ENCODE data around the gene PAN2.
"Not testable (repeated sequence)": the region's sequence is repeated elsewhere in the genome, so short reads cannot be mapped to it uniquely, and the experiment has no call there.

PAN2 gene

GRCh38 chr12:56339158-56339422 lies 5.3 kb upstream of the PAN2 start:
- FAIRE-seq, result no peak

GRCh38 chr12:56338308-56339157 lies 4.7 kb upstream of the PAN2 start, which contains the start of gene IL23A:
TSS of gene IL23A (plus strand) at chr12:56338884. CDS start at chr12:56339045, 161 bp downstream.
- no peak for FAIRE-seq

- no peak for FAIRE-seq
These were observed 4.0 kb upstream of the PAN2 start for GRCh38 chr12:56337753-56338251.

GRCh38 chr12:56336361-56337167 lies 2.8 kb upstream of the PAN2 start:
- no peak for FAIRE-seq

GRCh38 chr12:56335527-56335926 lies 1.7 kb upstream of the PAN2 start:
- FAIRE-seq, result not testable (repeated sequence)

- no peak for FAIRE-seq
These were observed 642 bp upstream of the PAN2 start for GRCh38 chr12:56334490-56334793.

GRCh38 chr12:56333197-56333678 lies 562 bp downstream of the PAN2 start:
- FAIRE-seq, result no peak

GRCh38 chr12:56332512-56333196 lies 1.1 kb downstream of the PAN2 start:
- FAIRE-seq, result no peak

- FAIRE-seq, result no peak
These were observed 2.8 kb downstream of the PAN2 start for GRCh38 chr12:56330936-56331490.

- FAIRE-seq, result no peak
These were observed 7.3 kb downstream of the PAN2 start for GRCh38 chr12:56326533-56326932.

- no peak for FAIRE-seq
These were observed 7.7 kb downstream of the PAN2 start for GRCh38 chr12:56326126-56326525.

- FAIRE-seq, result no peak
These were observed 9.6 kb downstream of the PAN2 start for GRCh38 chr12:56324206-56324605.

GRCh38 chr12:56321610-56322009 lies 12.2 kb downstream of the PAN2 start:
- not testable (repeated sequence) for FAIRE-seq

GRCh38 chr12:56321027-56321426 lies 12.8 kb downstream of the PAN2 start:
- FAIRE-seq, result no peak

GRCh38 chr12:56317675-56318074 lies 16.1 kb downstream of the PAN2 start:
- FAIRE-seq, result no peak

GRCh38 chr12:56315622-56316473 lies 18.0 kb downstream of the PAN2 start, which contains the start of gene CNPY2:
TSS of gene CNPY2 (minus strand) at chr12:56315988. CDS start at chr12:56315217, 771 bp downstream.
- peak; percentile 97 for FAIRE-seq

- FAIRE-seq, result no peak
These were observed 18.6 kb downstream of the PAN2 start for GRCh38 chr12:56315249-56315621.

GRCh38 chr12:56311003-56311402 lies 22.8 kb downstream of the PAN2 start:
- FAIRE-seq, result no peak

GRCh38 chr12:56308714-56309113 lies 25.1 kb downstream of the PAN2 start:
- no peak for FAIRE-seq

GRCh38 chr12:56307221-56307965 lies 26.4 kb downstream of the PAN2 start:
- no peak for FAIRE-seq

GRCh38 chr12:56304872-56305590 lies 28.8 kb downstream of the PAN2 start:
- FAIRE-seq, result no peak

Data from G401.6 (cell line).